ENCODE results near the gene ARPC5L. TPM values are rescaled to one million over a fixed set of nuclear protein-coding genes. Genes with fewer than 3 reads are reported as not detected.
A peak's percentile ranks its signal among the peaks of the same experiment; 100 is the strongest.

ARPC5L gene
- total RNA-seq, 4 donors from 2014 or later: 34.8 to 45.5 (median 42.3) TPM

- no peak overlapping the region for H3K4me3 ChIP-seq (ENCODE audit: low read depth, poor library complexity, severe bottlenecking)
- no peak for DNase-seq (ENCODE audit: low spot score in 2 of 2)
- intact Hi-C loops (cut with DNase I; ENCODE audit: low total_unique reads): no loop called here
- TF ChIP-seq POLR2A (IDR thresholded peaks at IDR 0.05) (no peak), CTCF (IDR thresholded peaks at IDR 0.05) (no peak)
Observed at GRCh38 chr9:124894741-124895170, 32.8 kb downstream of the ARPC5L start.

- no peak overlapping the region for H3K4me3 ChIP-seq (ENCODE audit: low read depth, poor library complexity, severe bottlenecking)
- no peak for TF ChIP-seq CTCF (IDR thresholded peaks at IDR 0.05)
- no peak for TF ChIP-seq POLR2A (IDR thresholded peaks at IDR 0.05)
- DNase-seq (ENCODE audit: low spot score in 2 of 2): no peak
- intact Hi-C loops (cut with DNase I; ENCODE audit: low total_unique reads): no loop called here
- 90 to 95% methylated on average over 6 of the region's 6 CpGs for WGBS, 2 donors
Observed at GRCh38 chr9:124897570-124898460, 35.9 kb downstream of the ARPC5L start.

GRCh38 chr9:124899845-124900244, 37.9 kb downstream of the ARPC5L start:
- H3K4me3 ChIP-seq (ENCODE audit: low read depth, poor library complexity, severe bottlenecking): no peak overlapping the region
- TF ChIP-seq CTCF (IDR thresholded peaks at IDR 0.05) (no peak), POLR2A (IDR thresholded peaks at IDR 0.05) (no peak)
- WGBS, 2 donors: 62 to 77% methylated on average over 9 of the region's 9 CpGs
- intact Hi-C loops (cut with DNase I; ENCODE audit: low total_unique reads): no loop called here
- DNase-seq (ENCODE audit: low spot score in 2 of 2): no peak

- no peak for DNase-seq (ENCODE audit: low spot score in 2 of 2)
- no peak overlapping the region for H3K4me3 ChIP-seq (ENCODE audit: low read depth, poor library complexity, severe bottlenecking)
- intact Hi-C loops (cut with DNase I; ENCODE audit: low total_unique reads): no loop called here
- WGBS, 2 donors: 78 to 91% methylated on average over 1 of the region's 1 CpG
- TF ChIP-seq CTCF (IDR thresholded peaks at IDR 0.05) (no peak), POLR2A (IDR thresholded peaks at IDR 0.05) (no peak)
Observed at GRCh38 chr9:124906966-124907365, 45.0 kb downstream of the ARPC5L start.

- peak in 1 of 2 donors; percentile 1 for DNase-seq (ENCODE audit: low spot score in 2 of 2)
- TF ChIP-seq CTCF (IDR thresholded peaks at IDR 0.05): no peak
- TF ChIP-seq POLR2A (IDR thresholded peaks at IDR 0.05): no peak
- intact Hi-C loops (cut with DNase I; ENCODE audit: low total_unique reads): no loop called here
- H3K4me3 ChIP-seq (ENCODE audit: low read depth, poor library complexity, severe bottlenecking): no peak overlapping the region
- 81 to 89% methylated on average over 2 of the region's 2 CpGs for WGBS, 2 donors
Observed at GRCh38 chr9:124908098-124908497, 46.2 kb downstream of the ARPC5L start.
